GM18505 (cell line): ENCODE data around the gene SDK2.
"Not testable (repeated sequence)": the region's sequence is repeated elsewhere in the genome, so short reads cannot be mapped to it uniquely, and the experiment has no call there.

Source experiments
- ATAC-seq: cut with Tn5 transposase; IDR thresholded peaks from one replicate; pipeline ENCODE4 v1.9.1; 2021; ENCODE audit not compliant: unreplicated experiment
- POLR2A ChIP-seq: IDR thresholded peaks from 4 replicates; pipeline ENCODE4 v1.6.1; 2011; ENCODE audit warnings: borderline replicate concordance; ENCODE audit not compliant: insufficient read depth, insufficient read length; ENCODE audit errors: extremely low read depth

Gene SDK2

DNA sequence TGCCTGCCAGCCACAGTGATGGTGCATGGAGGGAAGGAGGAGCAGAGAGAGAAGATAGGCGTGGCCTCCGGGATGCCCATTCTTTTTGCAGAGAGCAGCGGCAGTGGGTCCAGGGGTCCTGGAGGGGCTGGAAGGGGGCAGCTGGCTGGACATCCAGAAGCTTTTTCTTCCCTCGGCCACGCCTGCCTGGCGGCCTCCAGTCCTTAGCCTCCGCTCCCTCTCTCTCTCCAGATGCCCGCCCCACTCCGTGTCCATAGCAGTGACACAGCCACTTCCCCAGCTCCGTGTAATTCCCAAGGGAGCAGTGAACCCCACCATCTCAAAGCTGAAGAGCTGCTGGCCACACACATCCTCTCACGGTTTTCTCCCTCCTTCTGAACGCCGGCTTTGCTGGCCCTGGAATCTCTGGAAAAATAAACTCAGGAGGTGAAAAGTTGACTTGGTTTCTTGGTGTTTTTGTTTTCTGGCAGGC, 306.2 kb downstream of the SDK2 start:
- no peak for ATAC-seq
- TF ChIP-seq POLR2A, result no peak

DNA sequence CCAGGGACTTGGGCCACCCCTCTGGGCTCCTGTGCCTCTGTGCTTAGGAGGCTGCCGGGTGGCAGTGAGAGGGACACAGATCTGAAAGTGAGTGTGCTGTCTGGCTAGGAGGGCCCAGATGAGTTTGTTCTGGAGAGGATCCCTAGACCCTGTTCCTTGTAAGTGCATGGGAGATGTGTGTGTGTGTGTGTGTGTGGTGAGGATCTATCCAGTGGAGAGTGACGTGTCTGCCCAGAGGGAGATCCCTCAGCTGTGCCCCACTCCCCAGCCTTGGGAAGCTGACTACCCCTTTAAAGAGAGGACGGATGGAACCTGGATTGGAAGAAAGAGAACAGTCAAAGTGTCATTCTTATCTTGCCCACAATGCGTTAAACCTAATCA, 306.9 kb downstream of the SDK2 start:
- TF ChIP-seq POLR2A, result no peak
- ATAC-seq, result no peak

DNA sequence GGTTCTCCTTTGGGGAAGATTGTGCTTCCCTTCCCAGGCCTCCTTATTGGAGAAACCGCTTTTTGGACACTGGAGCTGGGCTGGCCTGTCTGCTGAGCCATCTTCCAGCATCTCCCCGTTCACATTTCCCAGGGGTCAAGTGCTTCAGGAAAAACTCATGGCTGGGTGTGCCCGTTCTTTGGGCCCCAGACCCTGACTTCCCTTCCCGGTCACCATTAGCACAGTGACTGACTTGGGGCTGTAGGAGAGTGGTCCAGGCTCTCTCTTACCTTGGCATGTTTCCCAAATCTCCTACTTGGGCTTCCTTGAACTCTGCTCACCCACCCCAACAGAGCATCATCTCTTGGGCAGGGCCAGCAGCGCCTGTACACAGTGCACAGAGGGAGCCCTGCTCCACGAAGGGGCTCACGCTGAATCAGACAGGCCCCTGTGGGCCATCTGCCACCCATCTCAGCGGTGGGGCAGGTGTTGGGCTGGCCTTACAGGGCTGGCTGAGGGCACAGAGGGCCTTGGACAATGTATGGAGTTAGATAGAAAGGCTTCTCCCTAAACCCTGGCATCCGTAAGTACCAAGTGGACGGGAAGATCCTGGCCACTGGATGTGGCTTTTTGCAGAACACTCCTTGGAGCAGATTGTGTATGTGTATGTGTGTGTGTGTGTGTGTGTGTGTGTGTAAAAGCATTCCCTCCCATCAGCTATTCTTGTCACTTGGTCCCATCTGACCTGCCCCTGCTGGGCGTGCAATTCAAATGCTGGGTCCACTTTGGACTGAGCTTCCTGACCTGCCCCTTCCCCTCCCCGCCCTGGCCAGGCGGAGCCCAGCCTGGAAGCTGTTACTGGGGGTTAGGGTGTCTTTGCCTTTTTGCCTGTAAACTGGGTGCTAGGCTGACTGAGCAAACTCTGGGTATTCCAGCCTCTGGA, 307.6 kb downstream of the SDK2 start:
- no peak for TF ChIP-seq POLR2A
- ATAC-seq, result no peak

DNA sequence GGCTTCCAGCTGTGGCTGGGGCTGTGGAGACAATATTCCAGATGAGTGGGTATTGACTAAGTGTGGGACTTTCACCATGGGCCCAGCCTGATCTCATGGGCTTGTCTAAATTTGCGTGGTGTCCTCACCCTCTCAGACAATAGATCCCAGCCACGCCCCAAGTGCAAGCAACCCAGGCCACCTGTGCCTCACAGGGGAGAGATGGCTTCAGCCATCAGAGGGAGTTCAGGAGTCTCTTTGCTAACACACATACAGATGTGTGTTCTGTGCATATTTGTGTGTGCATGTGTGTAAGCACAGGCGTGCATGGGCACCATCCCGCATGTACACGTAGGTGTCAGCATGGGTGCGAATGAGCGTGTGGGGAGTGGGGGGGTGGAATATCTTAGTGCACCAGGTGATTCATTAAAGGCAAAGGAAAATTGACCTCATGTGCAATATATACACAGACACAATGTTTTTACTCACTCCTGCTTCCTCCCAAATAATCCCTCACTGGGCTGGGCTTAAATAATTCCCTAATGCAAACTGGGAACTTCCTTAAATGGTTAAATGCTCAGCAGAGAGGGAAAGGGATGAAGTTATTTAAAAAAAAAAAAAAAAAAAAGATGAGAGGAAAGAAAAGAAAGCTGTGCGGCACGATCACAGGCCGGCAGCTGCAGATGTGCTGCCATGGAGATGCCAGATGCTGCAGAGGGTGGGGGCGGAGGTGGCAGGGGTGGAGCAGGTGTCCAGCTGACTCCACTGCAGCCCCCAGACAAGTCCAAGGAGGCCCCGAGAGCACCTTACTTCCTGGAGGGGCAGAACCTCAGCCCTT, 308.4 kb downstream of the SDK2 start:
- ATAC-seq, result no peak

DNA sequence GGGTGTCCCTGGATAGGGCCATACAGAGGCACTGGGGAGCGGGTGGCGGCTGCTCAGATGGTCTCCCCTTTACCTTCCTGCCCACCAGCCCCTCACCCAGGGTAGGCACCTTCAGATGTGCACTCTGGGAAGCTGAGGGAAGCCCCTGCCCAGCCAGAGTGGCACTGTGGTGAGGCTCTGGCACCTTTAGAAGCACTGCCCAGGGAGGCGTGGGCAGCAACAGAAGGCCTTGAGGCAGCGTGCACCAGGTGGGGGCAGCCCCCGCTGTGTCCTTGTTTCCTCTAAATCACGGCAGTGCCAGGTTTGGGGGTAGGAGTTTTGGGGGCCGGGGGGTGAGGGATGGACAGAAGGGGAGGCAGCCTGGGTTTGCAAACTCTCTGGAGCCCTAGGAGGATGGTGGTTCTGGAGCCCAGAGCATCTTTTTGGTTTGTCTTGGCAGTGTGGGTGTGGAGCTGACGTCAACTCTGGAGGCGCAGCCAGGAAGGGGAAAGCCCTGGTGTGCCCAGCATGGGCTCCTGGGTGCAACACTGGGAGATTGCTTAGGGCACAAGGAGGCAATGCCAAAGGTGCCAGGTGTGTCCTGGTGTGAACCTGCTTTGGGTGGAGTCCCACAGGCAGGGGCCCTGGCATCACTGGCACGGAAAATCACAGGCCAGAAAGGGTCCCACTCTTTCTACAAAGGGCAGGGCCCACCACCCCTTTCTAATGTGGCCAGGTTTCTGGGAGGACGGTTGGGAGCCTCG, 309.3 kb downstream of the SDK2 start:
- TF ChIP-seq POLR2A, result no peak
- no peak for ATAC-seq

More for the DNA sequence above, 308.4 kb downstream of the SDK2 start:
- no peak for TF ChIP-seq POLR2A

DNA sequence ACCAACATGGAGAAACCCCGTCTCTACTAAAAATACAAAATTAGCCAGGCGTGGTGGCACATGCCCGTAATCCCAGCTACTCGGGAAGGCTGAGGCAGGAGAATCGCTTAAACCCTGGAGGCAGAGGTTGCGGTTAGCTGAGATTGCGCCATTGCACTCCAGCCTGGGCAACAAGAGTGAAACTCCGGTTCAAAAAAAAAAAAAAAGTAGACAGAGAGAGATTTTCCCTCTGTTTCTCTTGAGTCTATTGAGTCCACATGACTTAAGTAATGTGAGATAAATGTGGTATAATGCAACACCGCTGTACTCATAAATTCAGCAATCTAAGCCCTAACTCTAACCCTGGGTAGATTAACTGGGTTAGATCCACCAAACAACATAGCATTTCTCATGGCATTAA, 310.8 kb downstream of the SDK2 start:
- ATAC-seq, result not testable (repeated sequence)

DNA sequence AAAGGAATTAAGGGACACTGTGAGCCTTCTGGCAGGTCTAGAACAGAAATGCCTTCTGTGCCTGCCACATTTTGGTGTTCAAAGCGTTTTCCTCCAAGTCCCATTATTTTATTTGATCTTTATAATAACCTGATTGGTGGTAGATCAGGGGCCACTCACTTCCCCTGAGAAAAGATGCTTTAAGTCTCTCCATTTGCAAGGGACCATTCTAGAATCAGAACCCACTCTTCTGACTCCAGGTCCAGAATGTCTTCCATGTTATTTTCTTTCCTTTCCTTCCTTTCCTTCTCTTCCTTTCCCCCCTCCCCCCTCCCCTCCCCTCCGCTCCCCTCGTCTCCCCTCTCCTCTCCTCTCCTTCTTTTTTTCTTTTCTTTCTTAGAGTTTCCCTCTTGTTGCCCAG, 313.2 kb downstream of the SDK2 start:
- no peak for ATAC-seq
- no peak for TF ChIP-seq POLR2A

DNA sequence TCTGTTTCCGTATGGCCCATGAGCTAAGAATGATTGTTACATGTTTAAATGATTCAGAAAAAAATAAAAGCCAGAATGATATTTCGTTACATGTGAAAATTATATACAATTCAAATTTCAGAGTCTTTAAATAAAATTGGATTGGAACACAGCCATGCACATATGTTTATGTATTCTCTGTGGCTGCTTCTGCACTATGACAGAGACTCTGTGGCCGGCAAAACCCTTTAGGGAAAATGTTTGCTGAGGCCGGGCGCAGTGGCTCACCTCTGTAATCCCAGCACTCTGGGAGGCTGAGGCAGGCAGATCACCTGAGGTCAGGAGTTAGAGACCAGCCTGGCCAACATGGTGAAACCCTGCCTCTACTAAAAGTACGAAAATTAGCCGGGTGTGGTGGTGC, 316.6 kb downstream of the SDK2 start:
- ATAC-seq, result no peak
- TF ChIP-seq POLR2A, result no peak

DNA sequence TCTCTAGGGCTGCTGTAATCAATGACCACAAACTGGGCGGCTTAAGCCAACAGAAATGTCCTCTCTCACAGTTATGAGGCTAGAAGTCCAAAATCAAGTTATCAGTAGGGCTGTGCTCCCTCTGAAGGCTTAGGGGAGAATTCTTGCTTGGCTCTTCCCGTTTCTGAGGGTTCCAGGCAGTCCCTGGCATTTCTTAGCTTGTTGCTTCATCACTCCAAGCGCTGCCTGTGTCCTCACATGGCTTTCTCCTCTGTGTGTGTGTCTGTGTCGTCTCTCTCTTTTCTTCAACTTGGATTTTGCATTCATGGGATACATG, 318.8 kb downstream of the SDK2 start:
- no peak for ATAC-seq
- TF ChIP-seq POLR2A, result no peak

DNA sequence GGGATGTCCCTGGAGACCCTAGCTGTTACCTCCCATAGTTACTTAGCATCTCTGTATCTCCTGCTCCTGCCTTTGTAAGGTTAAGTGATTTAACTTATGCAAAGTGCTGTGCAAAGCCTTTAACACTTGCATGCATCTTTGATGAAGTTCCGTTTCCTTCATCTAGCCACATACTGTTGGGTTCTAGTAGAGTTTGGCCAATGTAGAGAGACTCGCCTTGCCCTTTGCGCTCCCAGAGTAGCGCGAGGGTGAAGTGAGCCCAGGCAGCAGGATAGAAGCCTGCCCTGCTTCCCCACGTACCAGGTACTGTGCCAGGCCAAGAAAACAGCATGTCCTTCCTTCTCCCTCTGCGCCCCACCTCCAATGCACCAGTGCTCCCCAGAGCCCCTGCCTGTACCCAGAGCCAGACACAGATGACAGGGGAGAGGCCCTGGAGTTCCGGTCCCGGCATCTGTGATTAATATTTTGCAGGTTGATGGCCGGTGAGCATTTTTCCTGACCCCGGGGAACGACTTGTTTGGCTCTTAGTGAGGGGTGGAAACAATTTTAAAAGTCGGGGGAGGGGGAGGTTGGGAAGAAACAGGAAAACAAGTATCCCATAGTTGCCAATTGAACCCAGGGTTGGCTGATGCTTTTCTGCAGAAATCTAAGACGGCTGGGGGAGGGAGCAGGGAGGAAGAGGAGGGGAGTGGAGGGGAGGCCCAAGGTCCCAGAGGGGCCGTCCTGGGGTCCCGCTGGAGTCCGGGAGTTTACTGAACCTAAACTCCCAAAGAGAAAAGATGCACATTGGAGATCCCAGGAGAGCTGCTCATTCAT, 319.3 kb downstream of the SDK2 start:
- TF ChIP-seq POLR2A, result no peak
- no peak for ATAC-seq

DNA sequence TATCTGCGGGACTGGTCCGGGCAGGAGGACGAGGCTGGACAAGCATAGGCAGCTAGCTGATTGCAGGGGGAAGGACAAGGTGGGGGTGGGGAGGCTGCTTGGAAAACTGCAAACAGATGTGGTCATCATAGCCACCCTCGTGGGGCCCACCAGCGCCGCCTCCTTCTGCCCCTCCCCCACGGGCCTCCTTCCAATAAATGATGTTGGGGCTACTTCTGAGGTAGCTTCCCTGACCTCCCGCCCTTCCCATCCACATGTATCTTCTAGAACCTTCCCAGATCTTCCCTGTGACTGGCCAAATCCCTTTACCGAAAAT, 320.1 kb downstream of the SDK2 start:
- no peak for TF ChIP-seq POLR2A
- ATAC-seq, result no peak

DNA sequence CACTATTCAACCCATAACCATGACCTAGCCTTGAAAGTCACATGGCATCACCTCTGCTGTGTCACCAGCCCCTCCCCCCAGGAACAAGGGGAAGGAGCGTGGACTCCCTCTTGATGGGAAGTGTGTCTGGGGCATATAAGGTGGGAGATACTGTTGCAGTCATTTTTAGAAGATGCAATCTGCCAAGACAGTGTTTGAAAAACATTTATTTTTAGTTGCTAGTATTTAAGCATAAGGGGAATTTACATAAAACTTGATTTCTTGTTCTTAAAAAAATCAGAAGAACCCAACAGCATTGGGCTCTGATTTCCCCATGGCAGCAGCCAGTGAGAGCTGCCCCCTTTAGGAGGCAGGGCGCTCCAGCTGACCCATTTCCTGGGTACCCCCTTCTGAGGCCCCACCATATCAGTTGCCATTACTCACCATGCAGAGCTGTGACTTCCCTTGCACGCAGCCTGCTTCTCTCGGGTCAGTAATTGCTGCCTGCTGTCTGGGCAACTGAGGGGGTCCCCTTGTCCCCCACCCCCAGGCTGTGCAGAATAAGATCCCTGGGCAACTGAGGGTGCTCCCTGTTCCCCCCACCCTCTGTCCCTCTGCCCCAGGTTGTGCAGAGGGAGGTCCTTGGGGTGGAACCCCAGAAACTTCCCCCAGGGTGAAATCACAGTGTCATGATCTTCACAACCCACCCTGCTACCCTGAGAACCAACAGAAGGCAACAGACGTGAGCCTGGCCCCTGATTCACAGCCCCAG, 320.7 kb downstream of the SDK2 start:
- no peak for TF ChIP-seq POLR2A
- no peak for ATAC-seq
